Effector memory CD4-positive, alpha-beta T cell (primary cell): ENCODE results near the gene LRRC45.

Experiments used
- DNase-seq, 3 donors: peaks; one replicate each; pipeline ENCODE4 v3.0.0-alpha.2; 2020
- H3K27ac ChIP-seq: 2 replicates; pipeline ENCODE4 v1.7.0; 2013; ENCODE audit warnings: mild to moderate bottlenecking, low read length, moderate library complexity; ENCODE audit not compliant: insufficient read depth, poor library complexity, severe bottlenecking
- H3K27me3 ChIP-seq: replicated peaks from 2 replicates; pipeline ENCODE4 v1.7.0; 2013; ENCODE audit warnings: mild to moderate bottlenecking, low read length; ENCODE audit not compliant: insufficient read depth, control insufficient read depth, poor library complexity, severe bottlenecking
- H3K36me3 ChIP-seq: 2 replicates; pipeline ENCODE4 v1.7.0; 2013; ENCODE audit warnings: mild to moderate bottlenecking, low read length, moderate library complexity; ENCODE audit not compliant: control insufficient read depth, insufficient read depth
- H3K4me1 ChIP-seq: 2 replicates; pipeline ENCODE4 v1.7.0; 2013; ENCODE audit warnings: low read length, mild to moderate bottlenecking; ENCODE audit not compliant: control insufficient read depth, insufficient read depth, poor library complexity, severe bottlenecking
- H3K4me3 ChIP-seq: 2 replicates; pipeline ENCODE4 v1.7.0; 2013; ENCODE audit warnings: low read length, low read depth, mild to moderate bottlenecking; ENCODE audit not compliant: insufficient read depth, poor library complexity, severe bottlenecking
- H3K9me3 ChIP-seq: 2 replicates; pipeline ENCODE4 v1.7.0; 2013; ENCODE audit warnings: mild to moderate bottlenecking, low read length, moderate library complexity; ENCODE audit not compliant: control insufficient read depth

LRRC45 gene

DNA sequence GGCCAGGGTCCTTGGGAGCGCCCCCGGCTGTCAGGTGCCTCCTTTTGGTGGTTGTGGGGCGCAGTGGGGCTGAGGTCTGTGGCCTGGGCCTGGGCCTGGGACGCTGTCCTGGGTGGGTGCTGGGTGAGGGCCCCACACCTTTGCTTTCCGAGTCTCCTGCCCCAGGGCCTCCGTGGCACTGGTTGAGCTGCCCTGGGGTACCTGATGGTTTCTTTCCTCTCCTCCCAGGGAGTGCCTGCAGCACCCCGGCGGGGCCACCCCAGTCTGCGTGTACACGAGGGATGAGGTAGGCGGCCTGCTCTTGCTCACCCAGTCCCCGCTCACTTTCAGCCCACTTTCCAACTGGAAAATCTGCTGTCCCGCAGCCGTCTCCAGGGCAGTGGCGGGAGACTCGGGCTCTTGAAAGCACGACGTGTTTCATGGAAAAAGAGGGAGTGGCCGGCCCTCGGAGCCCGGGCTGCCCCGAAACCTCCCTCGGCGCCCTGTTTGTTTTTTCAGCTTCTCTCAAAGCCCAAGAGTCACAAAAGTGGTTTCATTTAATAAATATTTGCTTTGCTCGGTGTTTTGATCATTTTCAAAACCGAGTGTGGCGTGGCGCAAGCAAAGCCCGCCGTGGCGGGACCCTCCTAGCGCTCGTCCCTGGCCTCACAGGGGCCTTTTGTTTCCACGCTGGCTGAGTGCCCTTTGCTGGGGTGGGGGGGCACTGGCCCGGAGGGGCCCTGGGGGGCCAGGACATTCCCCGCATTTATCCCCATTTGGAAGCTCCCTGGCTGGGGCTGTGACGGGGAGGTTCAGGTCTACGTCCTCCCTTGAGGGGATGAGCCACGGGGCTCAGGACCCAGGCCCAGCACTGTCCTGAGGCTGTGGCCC lies 28.3 kb upstream of the LRRC45 start:
- H3K36me3 ChIP-seq = peaks cover 9% of the 10 kb centered on the region
- no peaks in the 10 kb centered on the region for H3K9me3 ChIP-seq
- no peaks in the 10 kb centered on the region for H3K27me3 ChIP-seq
- no peak for DNase-seq
- H3K4me3 ChIP-seq = no peak overlapping the region
- no peak overlapping the region for H3K27ac ChIP-seq
- no peaks in the 10 kb centered on the region for H3K4me1 ChIP-seq

DNA sequence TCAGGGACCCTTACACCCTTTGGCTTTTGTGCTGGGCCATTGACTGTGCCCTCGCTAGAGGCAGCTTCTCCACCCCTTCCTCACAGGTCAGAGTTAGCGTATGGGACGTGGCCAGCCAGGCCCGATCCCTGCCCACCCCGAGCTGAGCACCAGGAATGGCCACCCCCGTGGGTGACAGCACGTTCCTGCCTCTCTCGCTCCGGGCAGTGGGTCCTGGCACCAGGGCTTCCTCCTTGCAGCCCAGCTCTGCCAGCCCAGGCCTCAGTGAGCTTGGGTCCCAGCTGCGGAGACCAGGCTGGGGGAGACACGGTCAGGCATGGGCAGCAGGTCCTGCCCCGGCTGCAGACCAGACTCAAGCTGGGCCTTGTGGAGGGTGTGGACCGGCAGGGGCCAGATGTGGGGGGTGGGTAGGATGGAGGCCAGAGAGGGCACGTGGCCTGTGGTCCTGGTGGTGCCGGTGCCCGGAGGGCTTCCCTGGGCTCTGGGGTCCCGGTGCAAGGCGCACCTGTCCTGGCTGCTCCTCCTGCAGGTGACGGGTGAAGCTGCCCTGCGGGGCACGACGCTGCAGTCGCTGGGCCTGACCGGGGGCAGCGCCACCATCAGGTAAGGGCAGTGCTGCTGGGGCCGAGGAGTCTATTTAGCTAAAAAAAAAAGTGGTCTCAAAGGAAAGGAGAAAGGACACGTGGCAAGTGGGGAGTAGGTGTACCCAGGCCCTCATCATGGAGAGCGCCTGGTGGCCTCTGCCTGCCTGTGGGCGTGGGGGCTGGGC lies 27.5 kb upstream of the LRRC45 start:
- no peaks in the 10 kb centered on the region for H3K9me3 ChIP-seq
- no peaks in the 10 kb centered on the region for H3K27me3 ChIP-seq
- H3K4me1 ChIP-seq = no peaks in the 10 kb centered on the region
- no peak for DNase-seq
- no peak overlapping the region for H3K4me3 ChIP-seq
- no peak overlapping the region for H3K27ac ChIP-seq
- peaks cover 9% of the 10 kb centered on the region for H3K36me3 ChIP-seq

DNA sequence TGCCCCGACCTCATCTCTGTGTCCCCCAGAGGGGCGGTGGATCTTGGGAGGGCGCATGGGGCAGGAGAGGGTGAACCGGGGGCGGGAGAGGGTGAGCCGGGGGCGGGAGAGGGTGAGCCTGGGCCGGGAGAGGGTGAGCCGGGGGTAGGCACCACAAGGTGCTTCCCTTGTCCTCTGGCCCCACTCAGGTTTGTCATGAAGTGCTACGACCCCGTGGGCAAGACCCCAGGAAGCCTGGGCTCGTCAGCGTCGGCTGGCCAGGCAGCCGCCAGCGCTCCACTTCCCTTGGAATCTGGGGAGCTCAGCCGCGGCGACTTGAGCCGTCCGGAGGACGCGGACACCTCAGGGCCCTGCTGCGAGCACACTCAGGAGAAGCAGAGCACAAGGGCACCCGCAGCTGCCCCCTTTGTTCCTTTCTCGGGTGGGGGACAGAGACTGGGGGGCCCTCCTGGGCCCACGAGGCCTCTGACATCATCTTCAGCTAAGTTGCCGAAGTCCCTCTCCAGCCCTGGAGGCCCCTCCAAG lies 26.8 kb upstream of the LRRC45 start:
- peaks cover 9% of the 10 kb centered on the region for H3K36me3 ChIP-seq
- no peaks in the 10 kb centered on the region for H3K4me1 ChIP-seq
- DNase-seq = no peak
- H3K27ac ChIP-seq = no peak overlapping the region
- H3K27me3 ChIP-seq = no peaks in the 10 kb centered on the region
- H3K9me3 ChIP-seq = no peaks in the 10 kb centered on the region
- no peak overlapping the region for H3K4me3 ChIP-seq

DNA sequence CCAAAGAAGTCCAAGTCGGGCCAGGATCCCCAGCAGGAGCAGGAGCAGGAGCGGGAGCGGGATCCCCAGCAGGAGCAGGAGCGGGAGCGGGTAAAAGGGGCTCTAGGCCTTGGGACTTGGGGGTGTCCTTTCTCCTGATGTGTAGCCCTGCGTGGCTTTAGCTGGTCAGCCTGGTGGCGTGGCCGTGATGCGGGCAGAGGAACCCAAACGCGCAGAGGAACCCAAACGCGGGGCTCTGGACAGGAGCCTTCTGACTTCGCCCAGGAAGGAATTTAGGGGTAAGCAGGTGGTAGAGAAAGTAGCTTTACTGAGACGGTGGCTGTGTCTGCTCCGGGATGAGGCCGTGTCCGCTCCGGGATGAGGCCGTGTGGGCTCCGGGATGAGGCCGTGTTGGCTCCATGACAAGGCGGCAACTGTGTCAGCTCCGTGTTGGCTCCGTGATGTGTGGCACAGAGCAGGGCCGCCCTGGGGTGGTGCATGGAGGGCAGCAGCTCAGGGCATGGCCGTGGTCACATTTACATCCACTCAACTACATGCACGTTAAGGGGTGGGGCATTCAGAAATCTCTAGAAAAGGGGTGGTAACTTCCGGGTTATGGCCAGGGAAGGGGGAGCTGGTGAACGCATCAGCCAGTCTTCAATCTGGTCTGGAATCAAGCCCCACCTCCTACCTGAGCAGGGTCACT lies 26.2 kb upstream of the LRRC45 start:
- no peaks in the 10 kb centered on the region for H3K27me3 ChIP-seq
- H3K27ac ChIP-seq = no peak overlapping the region
- no peak for DNase-seq
- H3K36me3 ChIP-seq = peaks cover 9% of the 10 kb centered on the region
- no peaks in the 10 kb centered on the region for H3K9me3 ChIP-seq
- no peak overlapping the region for H3K4me3 ChIP-seq
- H3K4me1 ChIP-seq = no peaks in the 10 kb centered on the region

DNA sequence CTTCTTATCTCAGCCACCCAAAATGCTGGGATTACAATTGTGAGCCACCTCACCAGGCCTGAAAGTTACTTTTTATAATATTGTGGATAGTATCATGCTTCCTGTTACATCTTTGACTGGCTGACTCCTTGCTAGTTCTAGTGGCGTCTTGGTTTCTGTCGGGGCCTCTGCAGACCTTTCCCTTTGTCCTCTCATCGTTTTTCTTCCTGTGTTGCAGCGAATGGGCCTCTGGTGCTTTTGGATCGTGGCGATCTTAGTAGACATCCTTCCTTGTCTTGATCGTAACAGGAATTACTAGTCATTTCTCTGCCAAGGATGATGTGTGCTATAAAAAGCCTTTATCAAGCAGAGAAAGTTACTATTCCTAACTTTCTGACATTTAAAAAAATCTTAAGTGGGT lies 24.9 kb upstream of the LRRC45 start:
- H3K9me3 ChIP-seq = no peaks in the 10 kb centered on the region
- H3K27me3 ChIP-seq = no peaks in the 10 kb centered on the region
- no peak overlapping the region for H3K4me3 ChIP-seq
- no peak for DNase-seq
- H3K27ac ChIP-seq = no peak overlapping the region
- H3K36me3 ChIP-seq = peaks cover 9% of the 10 kb centered on the region
- no peaks in the 10 kb centered on the region for H3K4me1 ChIP-seq

DNA sequence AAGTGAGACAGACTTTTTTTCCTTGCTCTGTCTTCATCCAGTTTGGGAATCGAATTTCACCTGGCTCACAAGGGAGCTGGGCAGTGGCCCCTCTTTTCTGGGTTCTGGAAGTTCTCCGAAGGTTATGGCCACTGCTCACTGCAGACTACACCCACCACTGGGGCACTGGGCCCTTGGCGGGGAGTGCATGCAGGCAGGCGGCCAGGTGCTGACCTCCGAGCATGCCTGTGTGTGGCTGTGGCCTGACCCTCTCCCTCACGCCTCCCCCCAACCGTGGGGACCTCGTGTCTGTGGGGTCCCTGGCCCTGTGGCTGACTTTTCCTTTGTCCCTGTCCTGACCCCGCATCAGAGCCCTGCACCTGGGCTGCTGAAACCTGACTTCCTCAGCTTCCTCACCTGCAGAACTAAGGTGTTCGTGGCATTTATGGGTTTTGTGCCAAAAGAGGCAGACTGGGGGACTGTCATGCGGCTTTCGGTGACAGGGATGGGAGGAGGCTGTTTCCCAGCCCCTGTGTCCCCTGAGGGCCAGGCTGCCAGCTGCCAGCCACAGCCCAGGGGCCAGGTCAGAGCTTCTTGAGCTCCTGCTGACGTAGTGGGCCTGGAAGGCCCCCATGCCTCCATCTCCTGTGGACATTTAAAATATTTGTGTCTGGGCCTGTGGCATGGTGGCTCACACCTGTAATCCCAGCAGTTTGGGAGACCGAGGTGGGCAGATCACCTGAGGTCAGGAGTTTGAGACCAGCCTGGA lies 24.2 kb upstream of the LRRC45 start:
- Histone ChIP-seq H3K4me3 (no peak overlapping the region), H3K4me1 (no peaks in the 10 kb centered on the region)

DNA sequence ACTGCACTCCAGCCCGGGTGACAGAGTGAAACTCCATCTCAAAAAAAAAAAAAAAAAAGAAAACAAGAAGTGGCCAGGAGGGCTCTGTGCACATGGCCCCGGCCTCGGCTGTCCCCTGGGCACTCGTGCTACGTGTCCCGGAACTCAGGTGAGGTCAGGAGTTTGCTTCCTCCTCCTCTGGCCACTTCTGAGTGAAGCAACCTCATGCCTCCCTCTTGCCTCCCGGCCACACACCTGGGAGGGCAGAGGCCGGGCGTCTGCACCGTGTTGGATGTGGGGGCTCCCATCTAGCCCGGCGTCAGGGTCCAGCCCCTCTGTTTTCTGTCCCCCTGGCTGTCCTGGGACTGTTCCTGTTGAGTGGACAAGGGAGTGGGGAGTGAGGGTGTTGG lies 23.5 kb upstream of the LRRC45 start:
- no peaks in the 10 kb centered on the region for H3K4me1 ChIP-seq
- no peak for DNase-seq

More for the DNA sequence above, 24.2 kb upstream of the LRRC45 start:
- H3K27ac ChIP-seq = no peak overlapping the region
- peaks cover 9% of the 10 kb centered on the region for H3K36me3 ChIP-seq
- no peaks in the 10 kb centered on the region for H3K27me3 ChIP-seq
- H3K9me3 ChIP-seq = no peaks in the 10 kb centered on the region
- no peak for DNase-seq

DNA sequence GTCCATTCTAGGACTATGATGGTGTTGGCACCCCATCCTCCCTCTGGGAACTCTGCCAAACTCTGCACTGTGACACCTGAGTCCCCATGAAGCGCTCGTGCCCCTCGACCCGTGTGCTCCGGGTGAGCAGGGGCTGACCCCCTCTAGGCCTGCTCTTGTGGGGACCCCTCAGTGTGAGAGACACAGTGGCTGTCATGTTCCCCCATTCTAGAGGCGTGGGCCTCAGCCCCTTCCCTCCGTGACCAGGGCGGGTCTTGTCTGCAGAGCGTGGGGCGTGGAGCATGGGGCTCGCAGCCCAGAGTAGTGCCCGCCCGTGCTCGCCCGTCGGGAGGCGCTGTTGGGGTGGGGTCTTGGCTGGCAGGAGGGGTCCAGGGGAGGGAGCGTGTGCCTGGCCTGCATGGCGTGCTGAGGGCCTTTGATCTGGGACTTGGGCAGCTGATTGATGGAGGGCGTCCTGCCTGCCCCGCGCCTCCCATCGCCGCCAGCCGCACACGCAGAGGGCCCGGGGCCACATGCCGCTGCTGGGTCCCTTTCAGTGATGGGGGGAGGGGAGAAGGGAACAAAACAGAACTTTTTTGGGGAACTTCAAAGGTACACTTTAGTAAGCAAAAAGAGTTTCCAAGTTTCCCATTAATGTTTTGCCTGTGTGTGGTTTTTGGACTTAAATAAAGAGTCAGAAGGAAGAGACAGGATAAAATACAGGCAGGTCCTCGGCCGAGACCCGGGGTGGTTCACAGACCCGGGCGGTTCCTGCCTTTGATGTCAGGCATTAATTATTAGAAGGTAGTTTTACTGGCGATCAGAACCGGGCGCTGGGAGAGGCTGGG lies 22.9 kb upstream of the LRRC45 start:
- no peaks in the 10 kb centered on the region for H3K9me3 ChIP-seq
- no peak overlapping the region for H3K4me3 ChIP-seq
- no peaks in the 10 kb centered on the region for H3K4me1 ChIP-seq
- H3K27ac ChIP-seq = no peak overlapping the region
- H3K27me3 ChIP-seq = no peaks in the 10 kb centered on the region
- H3K36me3 ChIP-seq = peaks cover 9% of the 10 kb centered on the region
- no peak for DNase-seq

More for the DNA sequence above, 23.5 kb upstream of the LRRC45 start:
- no peaks in the 10 kb centered on the region for H3K9me3 ChIP-seq
- peaks cover 9% of the 10 kb centered on the region for H3K36me3 ChIP-seq
- H3K4me3 ChIP-seq = no peak overlapping the region
- no peak overlapping the region for H3K27ac ChIP-seq
- no peaks in the 10 kb centered on the region for H3K27me3 ChIP-seq
